Ureter (tissue), 1 donor: ENCODE data around the gene LEMD3. TPM values are rescaled to one million over a fixed set of nuclear protein-coding genes. Genes with fewer than 3 reads are reported as not detected.

Experiments
- DNase-seq: peaks from one replicate; pipeline ENCODE4 v3.0.0-alpha.2; 2020; ENCODE audit warnings: low spot score
- total RNA-seq: library from RNA; stranded (reverse); gene quantifications from one replicate; pipeline ENCODE4 v1.2.4, GENCODE V29; 2023
- donor health status: DM: yes; HTN: yes; CAD: no.

The LEMD3 gene
- total RNA-seq = 27.5 TPM

- peak; percentile 95 for DNase-seq
Measured at GRCh38 chr12:65169320-65170208, at the start of gene LEMD3. LEMD3 (plus strand) TSS chr12:65169583; CDS start chr12:65169597, 14 bp downstream.

DNA sequence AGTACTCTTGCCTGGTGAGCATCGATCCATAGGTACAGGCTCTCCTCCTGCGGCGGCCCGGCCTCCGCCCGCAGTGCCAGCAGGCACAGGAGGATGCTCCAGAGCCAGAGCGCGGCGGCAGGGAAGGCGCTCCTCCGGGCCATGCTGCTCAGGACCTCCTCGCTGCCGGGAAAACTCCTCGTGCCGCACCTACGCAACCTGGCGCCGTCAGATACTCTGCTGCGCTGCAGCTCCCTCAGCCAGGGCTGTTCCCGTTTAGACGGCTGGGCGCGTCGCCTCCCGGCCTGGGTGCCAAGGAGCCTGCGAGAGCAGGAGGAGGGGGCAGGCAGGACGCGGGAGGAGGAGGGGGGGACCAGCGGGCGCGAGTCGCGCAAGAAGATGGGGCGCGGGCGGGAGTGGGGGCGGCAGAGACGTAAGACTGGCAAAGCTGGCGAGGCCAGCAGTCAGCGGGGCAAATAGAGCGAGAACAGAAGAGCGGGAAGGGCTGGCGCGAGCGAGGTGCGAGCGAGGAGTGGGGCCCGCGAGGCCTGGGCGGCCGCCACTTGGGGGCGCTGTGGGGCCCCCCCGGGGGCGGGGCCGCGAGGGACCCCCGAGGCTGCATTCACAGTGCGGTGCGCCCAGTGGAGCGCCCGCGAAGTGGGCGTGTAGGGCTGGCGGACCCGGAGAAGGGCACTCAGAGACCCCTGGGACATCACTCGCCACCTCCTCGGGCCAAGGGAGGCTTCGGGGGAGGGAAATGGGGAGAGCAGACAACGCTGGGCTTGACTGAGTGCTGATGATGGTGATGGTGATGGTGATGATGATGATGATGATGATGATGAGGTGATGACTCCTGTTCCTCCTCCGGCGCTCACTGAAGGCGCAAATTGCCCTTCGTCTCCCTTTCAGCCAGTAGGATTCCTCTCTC, 48.1 kb upstream of the LEMD3 start, which contains the start of gene WIF1:
WIF1 (minus strand) TSS at position 257 of the 907 bp plus-strand sequence; CDS start at position 143, 114 bp downstream.
- DNase-seq = peak; percentile 43

DNA sequence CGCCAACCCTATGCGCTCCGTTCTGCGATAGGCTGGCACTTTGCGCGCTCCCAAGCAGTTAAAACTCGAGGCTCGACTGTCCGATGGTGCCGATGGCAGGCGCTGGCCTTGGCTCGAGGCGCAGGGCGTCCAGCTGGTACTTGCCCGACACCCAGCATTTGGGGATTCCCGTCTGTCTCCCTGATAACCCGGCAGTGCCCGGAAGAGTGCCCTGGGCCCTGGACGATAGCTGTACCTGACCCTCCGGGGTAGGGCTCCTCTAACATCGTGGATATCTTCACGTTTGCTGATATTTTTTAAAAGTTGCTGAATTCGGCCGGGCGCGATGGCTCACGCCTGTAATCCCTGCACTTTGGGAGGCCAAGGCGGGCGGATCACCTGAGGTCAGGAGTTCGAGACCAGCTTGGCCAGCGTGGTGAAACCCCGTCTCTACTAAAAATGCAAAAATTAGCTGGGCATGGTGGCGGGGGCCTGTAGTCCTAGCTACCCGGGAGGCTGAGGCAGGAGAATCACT, 47.4 kb upstream of the LEMD3 start:
- DNase-seq = no peak

DNA sequence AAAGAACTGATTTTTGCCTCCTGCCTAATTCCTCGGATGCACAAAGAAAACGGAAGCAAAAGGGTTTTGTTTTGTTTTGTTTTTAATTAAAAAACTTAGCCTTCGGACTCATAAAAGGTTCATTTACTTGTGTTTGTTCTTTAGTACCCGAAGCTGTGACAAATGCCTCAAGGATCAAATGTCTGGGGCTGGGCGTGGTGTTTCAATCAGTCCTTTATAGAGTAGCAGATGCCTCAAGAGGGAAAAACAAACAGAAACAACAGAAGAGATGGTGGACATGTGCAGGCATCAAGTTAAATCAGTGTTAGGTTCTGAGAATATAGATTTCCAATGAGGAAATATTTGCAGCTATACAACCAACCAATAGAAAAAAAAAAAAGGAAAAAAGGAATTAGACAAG, 46.7 kb upstream of the LEMD3 start:
- no peak for DNase-seq

DNA sequence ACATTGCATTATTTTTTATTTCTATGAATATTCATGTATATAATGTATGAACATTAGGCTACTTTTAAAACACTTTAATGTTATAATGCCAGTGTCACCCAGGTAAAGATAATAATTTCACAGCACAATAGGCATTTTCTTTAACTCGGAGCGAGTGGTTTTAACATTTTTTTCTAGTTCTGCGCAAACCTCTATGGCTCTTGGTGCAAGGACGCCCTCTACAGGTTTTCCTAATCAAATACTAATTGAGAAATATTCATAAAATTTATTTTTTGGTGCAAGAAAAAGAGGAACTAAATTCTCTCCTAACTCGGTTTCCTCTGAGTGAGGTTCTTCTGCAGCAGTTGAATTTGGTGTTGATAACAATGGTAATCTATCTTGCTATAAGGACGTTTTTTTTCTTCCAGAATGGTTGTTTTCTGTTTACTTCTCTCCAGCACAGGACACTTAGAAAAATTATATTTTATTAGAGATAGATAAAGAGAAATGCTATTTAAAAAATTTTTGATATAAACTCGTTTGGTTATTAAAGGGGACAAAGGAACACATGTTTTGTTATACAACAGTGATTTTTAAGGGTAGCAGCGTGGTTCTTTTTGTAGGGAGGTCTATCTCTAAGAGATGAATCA, 45.8 kb upstream of the LEMD3 start:
- DNase-seq = no peak

GRCh38 chr12:65125247-65125646, 44.1 kb upstream of the LEMD3 start:
- DNase-seq = no peak

GRCh38 chr12:65125975-65126374, 43.4 kb upstream of the LEMD3 start:
- no peak for DNase-seq

DNA sequence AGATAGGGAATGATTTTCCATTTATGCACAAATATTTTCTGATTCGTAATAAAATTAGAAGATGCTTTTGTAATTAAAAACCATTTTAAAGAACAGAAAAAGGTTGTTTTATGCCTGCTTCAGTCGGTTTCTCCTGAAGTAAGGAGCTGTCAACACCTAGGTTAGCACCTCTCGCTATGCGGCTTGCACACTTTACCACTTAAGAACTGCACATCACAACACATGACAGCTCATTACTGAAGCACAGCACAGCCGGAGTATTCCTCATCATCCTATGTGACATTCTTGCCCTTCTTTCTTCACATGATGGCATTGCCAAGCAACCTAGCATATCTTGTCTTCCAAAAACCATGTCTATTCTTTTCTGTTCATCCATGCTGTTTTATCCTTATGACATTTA, 42.9 kb upstream of the LEMD3 start:
- DNase-seq = no peak

DNA sequence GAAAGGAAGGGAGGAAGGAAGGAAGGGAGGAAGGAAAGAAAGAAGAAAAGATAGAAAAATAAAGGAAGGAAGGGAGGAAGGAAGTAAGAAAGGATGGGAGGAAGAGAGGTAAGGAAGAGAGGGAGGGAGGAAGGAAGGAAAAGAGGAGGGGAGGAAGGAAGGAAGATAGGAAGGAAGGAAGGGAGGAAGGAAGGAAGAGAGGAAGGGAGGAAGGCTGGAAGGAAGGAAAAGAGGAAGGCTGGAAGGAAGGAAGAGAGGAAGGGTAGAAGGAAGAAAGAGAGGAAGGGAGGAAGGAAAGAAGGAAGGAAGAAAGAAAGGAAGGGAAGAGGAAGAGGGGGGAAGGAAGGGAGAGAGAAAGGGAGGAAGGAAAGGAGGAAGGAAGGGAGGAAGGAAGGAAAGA, 35.5 kb upstream of the LEMD3 start:
- DNase-seq = no peak

- DNase-seq = no peak
Measured at GRCh38 chr12:65139389-65139788, 30.0 kb upstream of the LEMD3 start.

DNA sequence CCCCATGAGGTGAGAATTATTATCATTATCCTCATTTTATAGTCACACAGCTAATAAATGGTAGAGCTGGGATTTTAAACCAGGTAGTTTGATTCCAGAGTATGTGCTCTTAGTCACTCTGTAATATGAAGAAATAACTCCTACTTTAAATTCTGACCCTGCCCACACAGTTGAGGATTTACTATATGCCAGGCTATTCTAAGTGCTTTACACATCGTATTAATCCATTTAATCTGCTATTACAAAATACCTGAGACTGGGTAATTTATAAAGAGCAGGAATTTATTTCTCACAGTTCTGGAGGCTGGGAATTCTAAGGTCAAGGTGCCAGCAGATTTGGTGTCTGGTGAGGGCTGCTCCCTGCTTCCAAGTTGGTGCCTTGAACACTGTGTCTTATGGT, 28.6 kb upstream of the LEMD3 start:
- no peak for DNase-seq

DNA sequence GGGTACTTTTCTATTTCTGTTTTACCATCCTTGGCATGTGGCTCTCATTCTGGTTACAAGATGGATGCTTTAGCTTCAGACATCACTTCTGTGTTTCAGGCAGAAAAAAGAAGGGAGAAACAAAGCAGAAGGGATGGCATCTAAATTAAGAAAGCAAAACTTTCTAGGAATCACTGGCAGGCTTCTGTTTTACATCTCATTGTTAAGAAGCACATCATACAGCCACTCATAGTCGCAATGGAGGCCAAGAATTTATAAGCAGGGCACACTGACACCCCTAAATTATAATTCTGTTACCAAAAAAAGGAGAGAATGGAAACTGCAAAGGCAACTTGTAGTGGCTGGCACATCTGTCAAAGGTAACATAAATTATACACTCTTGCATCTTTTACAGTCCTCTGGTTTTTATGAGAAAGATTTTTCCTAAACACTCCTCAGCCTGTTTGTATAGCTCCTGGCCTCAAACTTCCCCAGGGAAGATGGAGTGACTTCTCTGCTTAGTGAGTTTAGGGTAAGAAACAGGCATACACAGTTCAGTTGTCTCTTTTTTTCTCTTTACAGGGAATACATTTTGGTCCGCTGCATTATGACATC, 22.0 kb upstream of the LEMD3 start:
- DNase-seq = no peak

- DNase-seq = no peak
Measured at GRCh38 chr12:65152012-65152411, 17.4 kb upstream of the LEMD3 start.

- DNase-seq = no peak
Measured at GRCh38 chr12:65152596-65152995, 16.8 kb upstream of the LEMD3 start.

DNA sequence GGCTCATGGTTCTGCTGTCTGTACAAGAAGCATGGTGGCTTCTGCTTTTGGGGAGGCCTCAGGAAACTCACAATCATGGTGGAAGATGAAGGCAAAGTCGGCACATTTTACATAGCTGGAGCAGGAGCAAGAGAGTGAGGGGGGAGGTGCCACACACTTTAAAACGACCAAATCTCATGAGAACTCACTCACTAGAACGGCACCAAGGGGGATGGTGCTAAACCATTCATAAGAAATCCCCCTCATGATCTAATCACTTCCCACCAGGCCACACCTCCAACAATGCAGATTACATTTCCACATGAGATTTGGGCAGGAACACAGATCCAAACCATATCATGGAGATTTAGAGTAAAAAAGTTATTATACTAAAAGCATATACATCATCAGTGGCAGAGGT, 13.6 kb upstream of the LEMD3 start:
- DNase-seq = no peak

GRCh38 chr12:65156366-65156841, 13.0 kb upstream of the LEMD3 start:
- DNase-seq = no peak

GRCh38 chr12:65157091-65157490, 12.3 kb upstream of the LEMD3 start:
- no peak for DNase-seq

DNA sequence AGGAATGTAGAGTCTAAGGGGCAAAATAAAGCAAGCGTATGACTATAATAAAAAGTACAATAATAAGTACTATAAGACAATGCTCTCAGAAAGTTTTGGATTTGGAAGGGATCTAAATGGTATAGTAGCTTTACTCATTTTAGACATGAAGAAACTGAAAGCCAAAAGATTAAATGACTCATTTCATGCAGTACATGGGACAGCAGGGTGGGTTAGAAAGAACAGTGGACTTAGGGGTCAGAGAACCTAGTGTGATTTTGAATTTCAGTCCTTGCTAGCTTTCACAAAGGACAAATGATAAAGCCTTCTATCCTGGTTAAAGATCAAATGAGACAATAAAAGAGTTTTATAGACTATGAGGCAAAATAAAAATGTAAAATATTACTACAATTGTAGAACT, 6.8 kb upstream of the LEMD3 start:
- DNase-seq = no peak

DNA sequence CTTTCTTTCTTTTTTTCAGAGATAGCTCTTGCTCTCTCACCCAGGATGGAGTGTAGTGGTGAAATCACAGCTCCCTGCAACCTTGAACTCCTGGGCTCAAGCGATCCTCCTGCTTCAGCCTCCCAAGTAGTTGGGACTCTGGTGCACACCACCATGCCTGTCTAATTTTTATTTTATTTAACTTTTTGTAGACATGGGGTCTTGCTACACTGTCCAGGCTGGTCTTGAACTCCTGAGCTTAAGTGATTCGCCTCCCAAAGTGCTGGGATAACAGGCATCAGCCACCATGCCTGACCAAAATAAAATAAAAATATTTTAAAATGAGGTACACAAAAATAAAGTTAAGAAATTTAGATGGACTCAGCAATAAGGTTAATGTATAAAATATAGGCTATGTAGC, 5.1 kb upstream of the LEMD3 start:
- DNase-seq = no peak

GRCh38 chr12:65164774-65165173, 4.6 kb upstream of the LEMD3 start:
- no peak for DNase-seq

DNA sequence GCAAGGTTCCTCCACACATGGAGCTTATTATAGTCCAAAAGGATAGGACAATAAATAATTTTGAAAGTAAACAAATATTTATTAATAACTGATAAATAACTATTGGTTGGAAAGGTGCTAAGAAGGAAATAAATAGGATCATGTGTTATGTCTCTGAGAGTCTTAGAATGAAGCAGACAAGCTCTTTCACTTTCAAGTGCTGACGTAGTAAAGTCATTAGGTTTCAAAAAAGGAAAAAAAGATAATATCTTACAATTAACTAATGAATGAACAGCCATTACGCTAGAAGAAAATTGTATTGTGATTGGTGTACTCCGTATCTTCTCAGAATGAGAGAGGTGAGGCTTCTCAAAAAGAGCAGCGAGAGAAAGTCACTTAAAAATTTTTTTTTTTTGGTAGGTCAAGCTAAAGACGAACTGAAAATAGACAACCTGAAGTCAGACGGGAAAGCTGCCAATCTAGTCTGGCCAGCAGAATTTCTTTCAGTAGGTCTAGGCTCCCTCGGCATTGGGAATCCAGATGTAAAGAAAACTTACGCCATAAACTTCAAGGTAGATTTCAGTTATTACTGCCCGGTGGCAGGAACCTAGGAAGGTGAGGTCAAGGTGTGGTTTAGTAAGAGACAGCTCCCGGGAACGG, 583 bp upstream of the LEMD3 start:
- no peak for DNase-seq
